ENCODE data around the gene SLC15A1.
"Not testable (repeated sequence)": the region's sequence is repeated elsewhere in the genome, so short reads cannot be mapped to it uniquely, and the experiment has no call there.

Gene SLC15A1

GRCh38 chr13:98652276-98652675 lies 100.2 kb downstream of the SLC15A1 start:
- DNase-seq = no peak

DNA sequence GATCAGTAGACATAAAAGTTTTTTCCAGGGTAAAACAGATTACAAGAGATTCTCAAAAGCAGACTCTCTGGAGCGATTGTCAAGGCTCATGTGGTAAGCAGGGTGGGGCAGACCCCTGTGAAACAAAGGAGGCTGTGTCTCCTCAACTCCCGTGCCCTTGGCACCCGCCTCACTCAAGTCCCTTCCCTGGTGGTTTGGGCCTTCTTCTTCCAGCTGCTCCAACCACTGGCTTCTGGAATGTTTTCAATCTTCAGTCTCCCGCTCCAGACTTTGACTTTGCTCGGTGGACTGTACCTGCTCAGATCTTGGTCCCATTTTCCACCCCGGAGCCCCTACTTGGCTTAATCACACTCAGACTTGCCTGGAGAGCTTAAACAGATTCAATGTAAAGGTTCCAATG lies 100.7 kb downstream of the SLC15A1 start:
- no peak for DNase-seq

GRCh38 chr13:98650396-98651107 lies 101.9 kb downstream of the SLC15A1 start:
- DNase-seq = peak; percentile 23

- DNase-seq = no peak
These were observed 102.6 kb downstream of the SLC15A1 start for GRCh38 chr13:98649861-98650260.

GRCh38 chr13:98648686-98649085 lies 103.8 kb downstream of the SLC15A1 start:
- no peak for DNase-seq

GRCh38 chr13:98648141-98648540 lies 104.3 kb downstream of the SLC15A1 start:
- no peak for DNase-seq

DNA sequence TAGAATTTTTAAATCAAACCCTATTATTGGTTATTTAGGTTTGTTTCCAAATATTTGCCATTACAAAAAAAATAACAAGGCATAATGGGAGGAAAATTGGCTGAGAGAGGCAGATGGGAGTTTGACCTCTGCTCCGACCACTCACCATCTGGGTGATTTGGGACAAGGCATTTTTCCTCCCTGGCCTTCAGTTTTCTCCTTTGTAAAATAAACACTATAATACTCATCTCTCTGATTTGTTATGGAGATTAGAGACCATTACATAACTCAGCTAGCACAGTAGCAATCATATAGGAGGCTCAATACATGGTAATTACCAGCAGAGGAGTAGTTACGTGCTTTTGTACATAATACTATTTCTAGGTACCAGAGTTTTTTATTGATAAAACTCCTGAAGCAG lies 105.4 kb downstream of the SLC15A1 start:
- DNase-seq = no peak

DNA sequence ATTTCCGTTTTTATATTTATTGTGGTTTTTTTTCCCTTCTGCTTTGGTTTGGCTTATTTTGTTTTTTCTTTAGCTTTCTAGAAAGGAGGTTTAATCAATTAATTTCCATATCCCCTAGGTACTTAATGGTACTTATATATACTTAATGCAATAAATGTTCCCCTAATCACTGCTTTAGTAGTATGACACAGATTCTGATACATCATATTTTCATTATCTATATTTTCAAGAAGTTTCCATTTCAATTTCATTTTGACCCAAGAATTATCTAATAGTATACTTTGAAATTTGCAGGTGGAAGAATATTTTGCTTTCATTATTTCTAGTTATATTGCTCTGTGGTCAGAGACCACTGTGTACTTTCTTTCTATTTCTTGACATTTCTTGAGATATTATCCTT lies 109.0 kb downstream of the SLC15A1 start:
- DNase-seq = no peak

- DNase-seq = no peak
These were observed 111.4 kb downstream of the SLC15A1 start for GRCh38 chr13:98641075-98641474.

DNA sequence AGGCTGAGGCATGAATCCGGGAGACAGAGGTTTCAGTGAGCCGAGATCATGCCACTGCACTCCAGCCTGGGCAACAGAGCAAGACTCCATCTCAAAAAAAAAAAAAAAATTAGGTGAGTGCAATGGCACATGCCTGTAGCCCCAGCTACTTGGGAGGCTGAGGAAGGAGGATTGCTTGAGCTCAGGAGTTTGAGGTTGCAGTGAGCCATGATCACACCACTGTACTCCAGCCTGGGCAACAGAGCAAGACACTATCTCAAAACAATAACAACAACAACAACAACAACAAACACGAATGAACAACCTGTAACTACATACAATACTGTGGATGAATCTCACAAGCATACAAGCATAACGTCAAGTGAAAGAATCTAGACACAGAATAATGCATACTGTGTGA lies 112.7 kb downstream of the SLC15A1 start:
- not testable (repeated sequence) for DNase-seq

DNA sequence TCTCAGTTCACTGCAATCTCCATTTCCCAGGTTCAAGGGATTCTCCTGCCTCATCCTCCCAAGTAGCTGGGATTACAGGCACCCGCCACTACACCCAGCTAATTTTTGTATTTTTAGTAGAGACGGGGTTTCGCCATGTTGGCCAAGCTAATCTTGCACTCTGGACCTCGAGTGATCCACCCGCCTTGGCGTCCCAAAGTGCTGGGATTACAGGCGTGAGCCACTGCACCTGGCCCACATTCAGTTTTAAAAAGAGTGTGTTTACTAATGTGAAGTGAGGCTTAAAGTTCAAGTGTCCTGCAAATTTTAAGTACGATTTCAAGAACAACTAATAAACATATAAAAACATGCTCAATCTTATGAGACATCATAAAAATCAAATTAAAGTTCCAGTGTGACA lies 114.1 kb downstream of the SLC15A1 start:
- DNase-seq = not testable (repeated sequence)
